Astrocyte of the cerebellum (primary cell): ENCODE measurements around the gene TPPP.

Source experiments
- DNase-seq: peaks from one replicate; pipeline ENCODE4 v3.0.0-alpha.2; 2011; ENCODE audit warnings: low read depth
- H3K4me3 ChIP-seq: 2 replicates; pipeline ENCODE4 v1.5.1; 2011; ENCODE audit warnings: mild to moderate bottlenecking, low read depth, low read length, moderate library complexity
- CTCF ChIP-seq: IDR thresholded peaks from 2 replicates; pipeline ENCODE4 v1.5.1; 2012; ENCODE audit warnings: low read length, low read depth, moderate library complexity, mild to moderate bottlenecking; ENCODE audit errors: missing control alignments
- in situ Hi-C: cut with HindIII; loops from 2 replicates; pipeline ENCODE4 v1.10.0; 2017; ENCODE audit warnings: low sequenced_read_pairs

Gene TPPP

GRCh38 chr5:625516-625915 lies 67.6 kb downstream of the TPPP start:
- H3K4me3 ChIP-seq, result no peak overlapping the region
- no peak for DNase-seq
- no peak for TF ChIP-seq CTCF
- in situ Hi-C loops, result no loop called here

- in situ Hi-C loops, result loop anchor here (25.0 kb wide), 1 partner anchor 113 kb away; the partner anchor contains the start of gene SLC9A3
- no peak for TF ChIP-seq CTCF
- no peak for DNase-seq
- H3K4me3 ChIP-seq, result no peak overlapping the region
Measured at GRCh38 chr5:624951-625230, 68.3 kb downstream of the TPPP start.

- DNase-seq, result no peak
- no peak for TF ChIP-seq CTCF
- no peak overlapping the region for H3K4me3 ChIP-seq
- in situ Hi-C loops, result loop anchor here (25.0 kb wide), 1 partner anchor 112 kb away; the partner anchor contains the start of gene SLC9A3
Measured at GRCh38 chr5:624118-624950, 68.8 kb downstream of the TPPP start.

- in situ Hi-C loops, result loop anchor here (25.0 kb wide), 1 partner anchor 111 kb away; the partner anchor contains the start of gene SLC9A3
- TF ChIP-seq CTCF, result no peak
- no peak for DNase-seq
- no peak overlapping the region for H3K4me3 ChIP-seq
Measured at GRCh38 chr5:623531-623930, 69.6 kb downstream of the TPPP start.

GRCh38 chr5:622946-623522 lies 70.1 kb downstream of the TPPP start:
- H3K4me3 ChIP-seq, result no peak overlapping the region
- DNase-seq, result no peak
- in situ Hi-C loops, result loop anchor here (25.0 kb wide), 1 partner anchor 111 kb away; the partner anchor contains the start of gene SLC9A3
- no peak for TF ChIP-seq CTCF

- TF ChIP-seq CTCF, result no peak
- no peak for DNase-seq
- in situ Hi-C loops, result loop anchor here (25.0 kb wide), 1 partner anchor 110 kb away; the partner anchor contains the start of gene SLC9A3
Measured at GRCh38 chr5:622359-622758, 70.8 kb downstream of the TPPP start.

More at GRCh38 chr5:622359-622758, 70.8 kb downstream of the TPPP start:
- H3K4me3 ChIP-seq, result no peak overlapping the region
